Duodenal mucosa (tissue), 2 donors: Measurements from ENCODE around the gene ITGB5.

Experiments
- H3K27ac ChIP-seq: one replicate; pipeline ENCODE4 v1.7.0; 2013; ENCODE audit warnings: low read depth, low read length
- H3K27me3 ChIP-seq, 2 donors: one replicate each; pipeline ENCODE4 v1.7.0; 2013; ENCODE audit warnings: low read length in 2 of 2, control low read depth in 1 of 2; ENCODE audit not compliant: insufficient read depth in 2 of 2, control insufficient read depth in 1 of 2
- H3K36me3 ChIP-seq, 2 donors: one replicate each; pipeline ENCODE4 v1.7.0; 2013; ENCODE audit warnings: low read length in 2 of 2, control low read depth in 1 of 2; ENCODE audit not compliant: insufficient read depth in 2 of 2, control insufficient read depth in 1 of 2
- H3K4me1 ChIP-seq, 2 donors: one replicate each; pipeline ENCODE4 v1.7.0; 2013; ENCODE audit warnings: low read length in 2 of 2, control low read depth in 1 of 2; ENCODE audit not compliant: insufficient read depth in 2 of 2, control insufficient read depth in 1 of 2
- H3K4me3 ChIP-seq, 2 donors: one replicate each; pipeline ENCODE4 v1.7.0; 2013; ENCODE audit warnings: low read length in 2 of 2, low read depth in 1 of 2
- H3K9ac ChIP-seq, 2 donors: one replicate each; pipeline ENCODE4 v1.7.0; 2013; ENCODE audit warnings: low read length in 2 of 2, low read depth in 1 of 2
- H3K9me3 ChIP-seq, 2 donors: one replicate each; pipeline ENCODE4 v1.7.0; 2013; ENCODE audit warnings: low read length in 2 of 2, control low read depth in 1 of 2; ENCODE audit not compliant: control insufficient read depth in 1 of 2

ITGB5 gene

GRCh38 chr3:124781476-124782376 lies 105.4 kb downstream of the ITGB5 start:
- no peak overlapping the region for H3K4me3 ChIP-seq
- no peaks in the 10 kb centered on the region for H3K9me3 ChIP-seq
- no peak overlapping the region for H3K9ac ChIP-seq
- H3K27ac ChIP-seq: peak overlapping the region; percentile 68
- no peaks in the 10 kb centered on the region for H3K27me3 ChIP-seq
- H3K36me3 ChIP-seq: peaks cover 0 to 3% of the 10 kb centered on the region in 2 donors
- H3K4me1 ChIP-seq: peaks cover 15 to 39% of the 10 kb centered on the region in 2 donors

GRCh38 chr3:124780761-124781475 lies 106.2 kb downstream of the ITGB5 start:
- Histone ChIP-seq H3K4me3 (no peak overlapping the region), H3K27ac (peak overlapping the region; percentile 68), H3K36me3 (peaks cover 0 to 3% of the 10 kb centered on the region in 2 donors), H3K9me3 (no peaks in the 10 kb centered on the region), H3K27me3 (no peaks in the 10 kb centered on the region), H3K9ac (no peak overlapping the region), H3K4me1 (peaks cover 13 to 31% of the 10 kb centered on the region in 2 donors)

- H3K4me1 ChIP-seq: peaks cover 13 to 28% of the 10 kb centered on the region in 2 donors
- peaks cover 0 to 3% of the 10 kb centered on the region in 2 donors for H3K36me3 ChIP-seq
- H3K4me3 ChIP-seq: no peak overlapping the region
- no peak overlapping the region for H3K9ac ChIP-seq
- H3K9me3 ChIP-seq: no peaks in the 10 kb centered on the region
- H3K27ac ChIP-seq: peak overlapping the region; percentile 66
- no peaks in the 10 kb centered on the region for H3K27me3 ChIP-seq
These were observed 106.8 kb downstream of the ITGB5 start for GRCh38 chr3:124780356-124780755.

- Histone ChIP-seq H3K4me1 (peaks cover 13 to 25% of the 10 kb centered on the region in 2 donors), H3K36me3 (peaks cover 0 to 3% of the 10 kb centered on the region in 2 donors), H3K9ac (no peak overlapping the region), H3K27ac (peak overlapping the region; percentile 66), H3K27me3 (no peaks in the 10 kb centered on the region), H3K4me3 (no peak overlapping the region), H3K9me3 (no peaks in the 10 kb centered on the region)
These were observed 107.4 kb downstream of the ITGB5 start for GRCh38 chr3:124779751-124780191.

GRCh38 chr3:124779116-124779515 lies 108.0 kb downstream of the ITGB5 start:
- no peaks in the 10 kb centered on the region for H3K9me3 ChIP-seq
- H3K36me3 ChIP-seq: peaks cover 0 to 3% of the 10 kb centered on the region in 2 donors
- peaks cover 13 to 20% of the 10 kb centered on the region in 2 donors for H3K4me1 ChIP-seq
- H3K9ac ChIP-seq: peak overlapping the region in 1 of 2 donors; percentile 25
- H3K4me3 ChIP-seq: no peak overlapping the region
- no peak overlapping the region for H3K27ac ChIP-seq
- no peaks in the 10 kb centered on the region for H3K27me3 ChIP-seq

GRCh38 chr3:124777762-124778470 lies 109.2 kb downstream of the ITGB5 start:
- Histone ChIP-seq H3K27me3 (no peaks in the 10 kb centered on the region), H3K36me3 (peaks cover 3 to 6% of the 10 kb centered on the region in 2 donors), H3K27ac (no peak overlapping the region), H3K9me3 (no peaks in the 10 kb centered on the region), H3K4me1 (peaks cover 13 to 20% of the 10 kb centered on the region in 2 donors), H3K4me3 (no peak overlapping the region), H3K9ac (no peak overlapping the region)

- no peaks in the 10 kb centered on the region for H3K9me3 ChIP-seq
- no peak overlapping the region for H3K4me3 ChIP-seq
- no peak overlapping the region for H3K27ac ChIP-seq
- H3K4me1 ChIP-seq: peaks cover 20 to 25% of the 10 kb centered on the region in 2 donors
- peaks cover 0 to 3% of the 10 kb centered on the region in 2 donors for H3K27me3 ChIP-seq
- no peak overlapping the region for H3K9ac ChIP-seq
- H3K36me3 ChIP-seq: peaks cover 3 to 6% of the 10 kb centered on the region in 2 donors
These were observed 110.3 kb downstream of the ITGB5 start for GRCh38 chr3:124776856-124777255.

- no peak overlapping the region for H3K4me3 ChIP-seq
- H3K27ac ChIP-seq: no peak overlapping the region
- H3K36me3 ChIP-seq: peaks cover 3 to 6% of the 10 kb centered on the region in 2 donors
- no peaks in the 10 kb centered on the region for H3K9me3 ChIP-seq
- H3K27me3 ChIP-seq: peaks cover 0 to 3% of the 10 kb centered on the region in 2 donors
- H3K9ac ChIP-seq: no peak overlapping the region
- H3K4me1 ChIP-seq: peaks cover 13 to 17% of the 10 kb centered on the region in 2 donors
These were observed 111.3 kb downstream of the ITGB5 start for GRCh38 chr3:124775877-124776276.

- H3K4me3 ChIP-seq: no peak overlapping the region
- H3K27me3 ChIP-seq: peaks cover 0 to 3% of the 10 kb centered on the region in 2 donors
- peaks cover 8 to 10% of the 10 kb centered on the region in 2 donors for H3K4me1 ChIP-seq
- H3K36me3 ChIP-seq: peaks cover 3 to 6% of the 10 kb centered on the region in 2 donors
- no peak overlapping the region for H3K9ac ChIP-seq
- no peak overlapping the region for H3K27ac ChIP-seq
- H3K9me3 ChIP-seq: no peaks in the 10 kb centered on the region
These were observed 112.2 kb downstream of the ITGB5 start for GRCh38 chr3:124774841-124775402.
